SK-N-DZ (cell line): ENCODE results near the gene NLRP10.

ENCODE experiments used
- small RNA-seq, 2 experiments: library from RNA; depleted of rRNA; stranded (forward); fragments of <200 nt; gene quantifications; one replicate each; pipeline ENCODE3, GENCODE V24; 2014

The NLRP10 gene

Small RNAs within 50 kb of the gene (small RNA-seq; reads per million reads assigned to genes)
- gene COX6CP5: 0 reads per million in 2 experiments
